K562 (cell line): ENCODE measurements around the gene ADD3.

Experiments
- CBFB ChIP-seq: sonication (generic); formaldehyde crosslinking; IDR thresholded peaks from 2 replicates; pipeline ENCODE4 v1.4.0; 2020; ENCODE audit warnings: mild to moderate bottlenecking, missing genetic modification reagents
- JUN ChIP-seq, 2 experiments: sonication (generic) in 1 of 2; formaldehyde crosslinking in 1 of 2; IDR thresholded peaks; 2 replicates each; pipeline versions ENCODE4 v1.6.1 to v1.8.0; 2012 to 2022; ENCODE audit warnings: borderline replicate concordance in 2 of 2, mild to moderate bottlenecking in 2 of 2, improper control_type of control experiment in 1 of 2, low read depth in 1 of 2, low read length in 1 of 2, missing genetic modification reagents in 1 of 2
- MYC ChIP-seq, 2 experiments: fragments of 250-450 bp in 1 of 2; sonication (Bioruptor Pico) in 1 of 2; IDR thresholded peaks; 2 replicates each; pipeline versions ENCODE4 v1.5.1 to v1.6.1; 2012 to 2021; ENCODE audit warnings: low read depth in 2 of 2, borderline replicate concordance in 1 of 2, improper control_type of control experiment in 1 of 2, low read length in 1 of 2, mild to moderate bottlenecking in 1 of 2, moderate library complexity in 1 of 2
- NCOA2 ChIP-seq, 2 experiments: fragments of 450-650 bp; IDR thresholded peaks; 2 replicates each; pipeline ENCODE4 v1.6.1; 2018; ENCODE audit warnings: mild to moderate bottlenecking in 2 of 2, moderate library complexity in 1 of 2; ENCODE audit not compliant: partially characterized antibody in 2 of 2
- POLR2A ChIP-seq: fragments of 450-650 bp; conservative IDR thresholded peaks from 2 replicates; pipeline ENCODE4 v1.6.1; 2016
- POLR2AphosphoS5 ChIP-seq: IDR thresholded peaks from 2 replicates; pipeline ENCODE4 v1.6.1; 2011; ENCODE audit warnings: mild to moderate bottlenecking, low read depth, low read length, moderate library complexity; ENCODE audit not compliant: control insufficient read depth, insufficient read depth
- PPARD ChIP-seq: fragments of 250-450 bp; sonication (Bioruptor Pico); IDR thresholded peaks from 2 replicates; pipeline ENCODE4 v1.8.0; 2022; ENCODE audit warnings: inconsistent platforms, mild to moderate bottlenecking, moderate library complexity
- RBM14 ChIP-seq: fragments of 200-400 bp; formaldehyde crosslinking; IDR thresholded peaks from 2 replicates; pipeline ENCODE4 v1.6.1; 2018; ENCODE audit warnings: low read depth, mild to moderate bottlenecking, low read length, moderate library complexity, borderline replicate concordance; ENCODE audit not compliant: insufficient read depth
- TF ChIP-seq, protein P1 (sequence below): fragments of 250-450 bp; sonication (Bioruptor Pico); IDR thresholded peaks from 2 replicates; pipeline ENCODE4 v1.8.0; 2022; ENCODE audit warnings: moderate library complexity, mild to moderate bottlenecking, inconsistent platforms
- TF ChIP-seq, protein P2 (sequence below): IDR thresholded peaks from 2 replicates; pipeline ENCODE4 v1.6.1; 2016; ENCODE audit warnings: missing genetic modification characterization, missing compliant biosample characterization
- TF ChIP-seq, protein P3 (sequence below), 3 experiments: IDR thresholded peaks in 2 of 3; conservative IDR thresholded peaks in 1 of 3; 2 replicates each; pipeline ENCODE4 v1.5.1; 2011 to 2012; ENCODE audit warnings: low read length in 3 of 3, mild to moderate bottlenecking in 3 of 3, control low read depth in 2 of 3, improper control_type of control experiment in 1 of 3, inconsistent platforms in 1 of 3, low read depth in 1 of 3, mixed read lengths in 1 of 3, moderate library complexity in 1 of 3; ENCODE audit not compliant: insufficient read depth in 2 of 3

DNA sequence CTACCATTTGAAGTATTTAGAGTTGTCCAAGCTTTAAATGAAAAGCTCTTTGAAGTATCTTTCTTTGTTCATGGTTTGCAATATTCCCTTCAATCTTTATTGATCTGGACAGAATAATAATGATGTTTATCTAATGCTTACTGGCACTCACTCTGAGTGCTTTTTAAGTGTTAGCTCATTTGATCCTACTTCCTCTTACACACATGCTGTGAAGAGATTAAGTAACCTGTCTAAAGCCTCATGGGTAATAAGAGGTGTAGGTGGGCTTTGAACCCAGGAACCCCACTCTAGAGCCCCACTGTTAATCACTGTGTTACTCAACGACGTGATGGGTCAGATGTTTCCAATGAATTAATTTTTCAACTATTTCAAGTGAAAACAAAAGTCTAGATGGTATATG is 31.1 kb upstream of the ADD3 start:
- TF ChIP-seq POLR2AphosphoS5 (no peak), PPARD (CRISPR knock-in tag) (no peak), RBM14 (no peak), NCOA2 (IDR thresholded peaks at IDR 0.05; ENCODE audit: partially characterized antibody in 2 of 2) (no peak), POLR2A (no peak), JUN (IDR thresholded peaks at IDR 0.05; ENCODE audit: borderline replicate concordance, low read depth, low read length) (no peak), JUN (CRISPR knock-in tag; IDR thresholded peaks at IDR 0.05; ENCODE audit: borderline replicate concordance) (no peak), CBFB (no peak), MYC (IDR thresholded peaks at IDR 0.05; ENCODE audit: low read depth, low read length) (no peak), MYC (CRISPR knock-in tag; IDR thresholded peaks at IDR 0.05; ENCODE audit: borderline replicate concordance, low read depth) (no peak)
- TF ChIP-seq, protein P1, sequence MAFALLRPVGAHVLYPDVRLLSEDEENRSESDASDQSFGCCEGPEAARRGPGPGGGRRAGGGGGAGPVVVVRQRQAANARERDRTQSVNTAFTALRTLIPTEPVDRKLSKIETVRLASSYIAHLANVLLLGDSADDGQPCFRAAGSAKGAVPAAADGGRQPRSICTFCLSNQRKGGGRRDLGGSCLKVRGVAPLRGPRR (CRISPR knock-in tag), result no peak
- TF ChIP-seq, protein P2, sequence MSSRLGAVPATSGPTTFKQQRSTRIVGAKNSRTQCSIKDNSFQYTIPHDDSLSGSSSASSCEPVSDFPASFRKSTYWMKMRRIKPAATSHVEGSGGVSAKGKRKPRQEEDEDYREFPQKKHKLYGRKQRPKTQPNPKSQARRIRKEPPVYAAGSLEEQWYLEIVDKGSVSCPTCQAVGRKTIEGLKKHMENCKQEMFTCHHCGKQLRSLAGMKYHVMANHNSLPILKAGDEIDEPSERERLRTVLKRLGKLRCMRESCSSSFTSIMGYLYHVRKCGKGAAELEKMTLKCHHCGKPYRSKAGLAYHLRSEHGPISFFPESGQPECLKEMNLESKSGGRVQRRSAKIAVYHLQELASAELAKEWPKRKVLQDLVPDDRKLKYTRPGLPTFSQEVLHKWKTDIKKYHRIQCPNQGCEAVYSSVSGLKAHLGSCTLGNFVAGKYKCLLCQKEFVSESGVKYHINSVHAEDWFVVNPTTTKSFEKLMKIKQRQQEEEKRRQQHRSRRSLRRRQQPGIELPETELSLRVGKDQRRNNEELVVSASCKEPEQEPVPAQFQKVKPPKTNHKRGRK (tag), result no peak
- TF ChIP-seq, protein P3, sequence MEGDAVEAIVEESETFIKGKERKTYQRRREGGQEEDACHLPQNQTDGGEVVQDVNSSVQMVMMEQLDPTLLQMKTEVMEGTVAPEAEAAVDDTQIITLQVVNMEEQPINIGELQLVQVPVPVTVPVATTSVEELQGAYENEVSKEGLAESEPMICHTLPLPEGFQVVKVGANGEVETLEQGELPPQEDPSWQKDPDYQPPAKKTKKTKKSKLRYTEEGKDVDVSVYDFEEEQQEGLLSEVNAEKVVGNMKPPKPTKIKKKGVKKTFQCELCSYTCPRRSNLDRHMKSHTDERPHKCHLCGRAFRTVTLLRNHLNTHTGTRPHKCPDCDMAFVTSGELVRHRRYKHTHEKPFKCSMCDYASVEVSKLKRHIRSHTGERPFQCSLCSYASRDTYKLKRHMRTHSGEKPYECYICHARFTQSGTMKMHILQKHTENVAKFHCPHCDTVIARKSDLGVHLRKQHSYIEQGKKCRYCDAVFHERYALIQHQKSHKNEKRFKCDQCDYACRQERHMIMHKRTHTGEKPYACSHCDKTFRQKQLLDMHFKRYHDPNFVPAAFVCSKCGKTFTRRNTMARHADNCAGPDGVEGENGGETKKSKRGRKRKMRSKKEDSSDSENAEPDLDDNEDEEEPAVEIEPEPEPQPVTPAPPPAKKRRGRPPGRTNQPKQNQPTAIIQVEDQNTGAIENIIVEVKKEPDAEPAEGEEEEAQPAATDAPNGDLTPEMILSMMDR (IDR thresholded peaks at IDR 0.05 in 2 of 3, conservative IDR thresholded peaks at IDR 0.05 in 1 of 3; ENCODE audit: insufficient read depth in 2 of 3, low read depth in 1 of 3, low read length in 3 of 3), result no peak
